SK-N-SH (cell line): ENCODE data around the gene DES. TPM values are rescaled to one million over a fixed set of nuclear protein-coding genes. Genes with fewer than 3 reads are reported as not detected.

ENCODE experiments used
- CTCF ChIA-PET: fragments of 300-600, 350-600 bp; formaldehyde crosslinking; extraction: SDS; loops from one replicate; lab custom pipeline; 2021; lab: Yijun Ruan, JAX
- POLR2A ChIA-PET: fragments of 350-600 bp; sonication (Branson Sonifier 250); formaldehyde crosslinking; extraction: SDS; loops from one replicate; lab custom pipeline; 2020; ENCODE audit warnings: antibody characterized with exemption, inconsistent platforms; lab: Yijun Ruan, JAX
- DNase-seq: peaks from one replicate; pipeline ENCODE4 v3.0.0; 2012
- H2AFZ ChIP-seq: fragments of 200-600 bp; sonication (generic); 2 replicates; pipeline ENCODE4 v1.8.1; 2016; ENCODE audit warnings: antibody characterized with exemption, mild to moderate bottlenecking, low read depth
- H3F3A ChIP-seq: fragments of 200-600 bp; sonication (generic); replicated peaks from 2 replicates; pipeline ENCODE3; 2016; ENCODE audit warnings: antibody characterized with exemption, mild to moderate bottlenecking; ENCODE audit not compliant: insufficient read depth
- H3K27ac ChIP-seq, 2 experiments: fragments of 200-500 bp in 1 of 2; fragments of 200-600 bp in 1 of 2; sonication (Bioruptor generic) in 1 of 2; sonication (generic), shearing (Covaris generic) in 1 of 2; 2 replicates each; pipeline versions ENCODE4 v1.5.1 to v1.6.1; 2014 to 2016; ENCODE audit warnings: low read depth in 2 of 2, inconsistent platforms in 1 of 2, low read length in 1 of 2, mild to moderate bottlenecking in 1 of 2, mixed read lengths in 1 of 2
- H3K27me3 ChIP-seq: fragments of 200-600 bp; sonication (generic), shearing (Covaris generic); 2 replicates; pipeline ENCODE4 v1.6.1; 2016; ENCODE audit warnings: mixed run types; ENCODE audit not compliant: insufficient read depth
- H3K36me3 ChIP-seq, 2 experiments: fragments of 200-500 bp in 1 of 2; fragments of 200-600 bp in 1 of 2; sonication (Bioruptor generic) in 1 of 2; sonication (generic) in 1 of 2; replicated peaks in 1 of 2; 2 replicates each; pipeline versions ENCODE3 to v1.5.1; 2014 to 2016; ENCODE audit warnings: low read length in 1 of 2, mild to moderate bottlenecking in 1 of 2; ENCODE audit not compliant: insufficient read depth in 2 of 2, control insufficient read depth in 1 of 2
- H3K4me1 ChIP-seq, 2 experiments: fragments of 200-500 bp in 1 of 2; fragments of 200-600 bp in 1 of 2; sonication (Bioruptor generic) in 1 of 2; sonication (generic), shearing (Covaris generic) in 1 of 2; 2 replicates each; pipeline versions ENCODE4 v1.5.1 to v1.6.1; 2014 to 2016; ENCODE audit warnings: low read depth in 1 of 2, low read length in 1 of 2, mixed run types in 1 of 2; ENCODE audit not compliant: insufficient read depth in 2 of 2, control insufficient read depth in 1 of 2
- H3K4me2 ChIP-seq: fragments of 200-600 bp; sonication (generic), shearing (Covaris generic); 2 replicates; pipeline ENCODE4 v1.6.1; 2017; ENCODE audit warnings: mixed run types
- H3K4me3 ChIP-seq, 2 experiments: fragments of 200-500 bp in 1 of 2; fragments of 200-600 bp in 1 of 2; sonication (Bioruptor generic) in 1 of 2; sonication (generic), shearing (Covaris generic) in 1 of 2; 2 replicates each; pipeline versions ENCODE4 v1.5.1 to v1.8.1; 2014 to 2016; ENCODE audit warnings: low read depth in 2 of 2, inconsistent platforms in 1 of 2, low read length in 1 of 2, mild to moderate bottlenecking in 1 of 2, mixed read lengths in 1 of 2, moderate library complexity in 1 of 2
- H3K79me2 ChIP-seq: fragments of 200-600 bp; sonication (generic); 2 replicates; pipeline ENCODE4 v1.8.1; 2017; ENCODE audit warnings: mild to moderate bottlenecking; ENCODE audit not compliant: insufficient read depth
- H3K9ac ChIP-seq: fragments of 200-600 bp; sonication (generic); 2 replicates; pipeline ENCODE4 v1.6.1; 2017; ENCODE audit warnings: mixed run types
- H3K9me2 ChIP-seq: fragments of 200-600 bp; sonication (generic); 2 replicates; pipeline ENCODE4 v1.6.1; 2017; ENCODE audit warnings: mixed run types
- H3K9me3 ChIP-seq: fragments of 200-600 bp; sonication (generic); 2 replicates; pipeline ENCODE4 v1.6.1; 2017; ENCODE audit warnings: mixed run types, mild to moderate bottlenecking, moderate library complexity
- H4K20me1 ChIP-seq: fragments of 200-600 bp; sonication (generic); 2 replicates; pipeline ENCODE4 v1.6.1; 2017; ENCODE audit warnings: mild to moderate bottlenecking, mixed run types; ENCODE audit not compliant: insufficient read depth
- ELF1 ChIP-seq: IDR thresholded peaks from 2 replicates; pipeline ENCODE4 v1.4.0; 2012
- EZH2phosphoT487 ChIP-seq: fragments of 200-600 bp; sonication (generic); IDR thresholded peaks from 2 replicates; pipeline ENCODE4 v1.6.1; 2017; ENCODE audit warnings: low read depth, mixed run types, mild to moderate bottlenecking, antibody characterized with exemption, moderate library complexity, borderline replicate concordance
- FOXJ3 ChIP-seq: sonication (generic); formaldehyde crosslinking; IDR thresholded peaks from 2 replicates; pipeline ENCODE4 v1.5.1; 2020; ENCODE audit warnings: mild to moderate bottlenecking, missing genetic modification reagents
- MXI1 ChIP-seq: IDR thresholded peaks from 2 replicates; pipeline ENCODE4 v1.6.1; 2012; ENCODE audit warnings: mild to moderate bottlenecking, low read depth, low read length, improper control_type of control experiment
- NRF1 ChIP-seq: IDR thresholded peaks from 2 replicates; pipeline ENCODE4 v1.6.1; 2012; ENCODE audit warnings: low read depth, mild to moderate bottlenecking, low read length
- POLR2AphosphoS5 ChIP-seq: IDR thresholded peaks from 2 replicates; pipeline ENCODE4 v1.6.1; 2012; ENCODE audit warnings: low read depth, low read length
- RCOR1 ChIP-seq: fragments of 150-350 bp; IDR thresholded peaks from 2 replicates; pipeline ENCODE4 v1.6.1; 2017; ENCODE audit warnings: antibody characterized with exemption, low read length
- SIN3A ChIP-seq: IDR thresholded peaks from 2 replicates; pipeline ENCODE4 v1.6.1; 2012; ENCODE audit warnings: low read depth, mild to moderate bottlenecking, low read length, moderate library complexity, borderline replicate concordance
- WGBS: methylation state at CpG from one replicate; pipeline ENCODE4 v1.1.6; 2017; ENCODE audit warnings: low lambda C conversion rate; 5-methylcytosine and 5-hydroxymethylcytosine counted together
- polyA plus RNA-seq, 3 experiments: library from polyadenylated mRNA; depleted of rRNA; stranded (reverse); fragments of >200 nt; gene quantifications; 2 replicates each; pipeline ENCODE4 v1.2.3, GENCODE V29; 2012
- TF ChIP-seq, protein P1 (sequence below): IDR thresholded peaks from 2 replicates; pipeline ENCODE4 v1.6.1; 2012; ENCODE audit warnings: mild to moderate bottlenecking, low read depth, low read length, moderate library complexity
- TF ChIP-seq, protein P2 (sequence below): IDR thresholded peaks from 2 replicates; pipeline ENCODE4; 2012
- TF ChIP-seq, protein P3 (sequence below): fragments of 200-600 bp; sonication (generic); IDR thresholded peaks from 2 replicates; pipeline ENCODE4 v1.6.1; 2017; ENCODE audit warnings: antibody characterized with exemption, mild to moderate bottlenecking, moderate library complexity
- TF ChIP-seq, protein P4 (sequence below): IDR thresholded peaks from 2 replicates; pipeline ENCODE4 v1.4.0; 2012; ENCODE audit warnings: low read depth
- TF ChIP-seq, protein P5 (sequence below): IDR thresholded peaks from 2 replicates; pipeline ENCODE4 v1.4.0; 2012; ENCODE audit warnings: low read depth, borderline replicate concordance

DES gene
- polyA plus RNA-seq, 1 of the 3 experiments (the other 2 are of a cell fraction), result 0.21 TPM

DNA sequence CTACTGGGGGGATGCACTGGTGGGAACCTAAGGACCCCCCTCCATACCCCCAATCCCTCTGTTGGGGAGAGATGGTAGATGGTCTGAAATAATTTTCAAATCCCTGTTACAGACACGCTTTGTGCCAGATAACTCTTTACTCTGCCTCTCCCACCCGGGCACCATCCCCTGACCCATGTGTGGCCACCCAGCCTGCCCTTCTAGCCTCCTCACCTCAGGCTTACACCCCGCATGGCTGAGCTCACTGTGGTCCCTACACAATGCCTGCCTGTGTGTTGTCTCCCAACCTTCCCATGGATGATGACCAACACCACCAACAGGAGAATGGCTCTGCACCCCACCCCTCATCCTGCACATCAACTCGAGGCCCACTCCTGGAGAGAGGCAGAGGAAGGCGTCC is 31.4 kb downstream of the DES start:
- CTCF ChIA-PET, result interaction anchor here (1.3 to 6.2 kb wide), 5 partner anchors 10 to 80 kb away, joined by 4 to 36 read pairs (median 4); partner anchors contain the start of gene SPEG
- H3K27ac ChIP-seq, result no peak overlapping the region; a peak in 1 of 4 replicates
- no peak overlapping the region for H2AFZ ChIP-seq
- POLR2A ChIA-PET, result no interaction called here
- H3K27me3 ChIP-seq, result no peaks in the 10 kb centered on the region
- peaks cover 20% of the 10 kb centered on the region for H3F3A ChIP-seq
- no peak overlapping the region for H3K4me2 ChIP-seq
- no peaks in the 10 kb centered on the region for H4K20me1 ChIP-seq
- 0 out of 2 replicates have a peak, but pooled peaks cover 7% of the 10 kb centered on the region for H3K79me2 ChIP-seq
- H3K36me3 ChIP-seq, result peaks cover 22 to 39% of the 10 kb centered on the region in 2 experiments
- no peaks in the 10 kb centered on the region for H3K9me2 ChIP-seq
- H3K4me1 ChIP-seq, result peaks cover 48 to 55% of the 10 kb centered on the region in 2 experiments
- WGBS, result 89% methylated on average over 4 of the region's 5 CpGs
- no peak overlapping the region for H3K4me3 ChIP-seq
- TF ChIP-seq SIN3A (no peak), MXI1 (no peak), RCOR1 (no peak), ELF1 (no peak), POLR2AphosphoS5 (no peak), EZH2phosphoT487 (no peak), FOXJ3 (CRISPR knock-in tag) (no peak), NRF1 (no peak)
- TF ChIP-seq, protein P1, sequence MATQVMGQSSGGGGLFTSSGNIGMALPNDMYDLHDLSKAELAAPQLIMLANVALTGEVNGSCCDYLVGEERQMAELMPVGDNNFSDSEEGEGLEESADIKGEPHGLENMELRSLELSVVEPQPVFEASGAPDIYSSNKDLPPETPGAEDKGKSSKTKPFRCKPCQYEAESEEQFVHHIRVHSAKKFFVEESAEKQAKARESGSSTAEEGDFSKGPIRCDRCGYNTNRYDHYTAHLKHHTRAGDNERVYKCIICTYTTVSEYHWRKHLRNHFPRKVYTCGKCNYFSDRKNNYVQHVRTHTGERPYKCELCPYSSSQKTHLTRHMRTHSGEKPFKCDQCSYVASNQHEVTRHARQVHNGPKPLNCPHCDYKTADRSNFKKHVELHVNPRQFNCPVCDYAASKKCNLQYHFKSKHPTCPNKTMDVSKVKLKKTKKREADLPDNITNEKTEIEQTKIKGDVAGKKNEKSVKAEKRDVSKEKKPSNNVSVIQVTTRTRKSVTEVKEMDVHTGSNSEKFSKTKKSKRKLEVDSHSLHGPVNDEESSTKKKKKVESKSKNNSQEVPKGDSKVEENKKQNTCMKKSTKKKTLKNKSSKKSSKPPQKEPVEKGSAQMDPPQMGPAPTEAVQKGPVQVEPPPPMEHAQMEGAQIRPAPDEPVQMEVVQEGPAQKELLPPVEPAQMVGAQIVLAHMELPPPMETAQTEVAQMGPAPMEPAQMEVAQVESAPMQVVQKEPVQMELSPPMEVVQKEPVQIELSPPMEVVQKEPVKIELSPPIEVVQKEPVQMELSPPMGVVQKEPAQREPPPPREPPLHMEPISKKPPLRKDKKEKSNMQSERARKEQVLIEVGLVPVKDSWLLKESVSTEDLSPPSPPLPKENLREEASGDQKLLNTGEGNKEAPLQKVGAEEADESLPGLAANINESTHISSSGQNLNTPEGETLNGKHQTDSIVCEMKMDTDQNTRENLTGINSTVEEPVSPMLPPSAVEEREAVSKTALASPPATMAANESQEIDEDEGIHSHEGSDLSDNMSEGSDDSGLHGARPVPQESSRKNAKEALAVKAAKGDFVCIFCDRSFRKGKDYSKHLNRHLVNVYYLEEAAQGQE, result no peak
- TF ChIP-seq, protein P2, sequence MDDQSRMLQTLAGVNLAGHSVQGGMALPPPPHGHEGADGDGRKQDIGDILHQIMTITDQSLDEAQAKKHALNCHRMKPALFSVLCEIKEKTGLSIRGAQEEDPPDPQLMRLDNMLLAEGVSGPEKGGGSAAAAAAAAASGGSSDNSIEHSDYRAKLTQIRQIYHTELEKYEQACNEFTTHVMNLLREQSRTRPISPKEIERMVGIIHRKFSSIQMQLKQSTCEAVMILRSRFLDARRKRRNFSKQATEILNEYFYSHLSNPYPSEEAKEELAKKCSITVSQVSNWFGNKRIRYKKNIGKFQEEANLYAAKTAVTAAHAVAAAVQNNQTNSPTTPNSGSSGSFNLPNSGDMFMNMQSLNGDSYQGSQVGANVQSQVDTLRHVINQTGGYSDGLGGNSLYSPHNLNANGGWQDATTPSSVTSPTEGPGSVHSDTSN, result no peak
- TF ChIP-seq, protein P3, sequence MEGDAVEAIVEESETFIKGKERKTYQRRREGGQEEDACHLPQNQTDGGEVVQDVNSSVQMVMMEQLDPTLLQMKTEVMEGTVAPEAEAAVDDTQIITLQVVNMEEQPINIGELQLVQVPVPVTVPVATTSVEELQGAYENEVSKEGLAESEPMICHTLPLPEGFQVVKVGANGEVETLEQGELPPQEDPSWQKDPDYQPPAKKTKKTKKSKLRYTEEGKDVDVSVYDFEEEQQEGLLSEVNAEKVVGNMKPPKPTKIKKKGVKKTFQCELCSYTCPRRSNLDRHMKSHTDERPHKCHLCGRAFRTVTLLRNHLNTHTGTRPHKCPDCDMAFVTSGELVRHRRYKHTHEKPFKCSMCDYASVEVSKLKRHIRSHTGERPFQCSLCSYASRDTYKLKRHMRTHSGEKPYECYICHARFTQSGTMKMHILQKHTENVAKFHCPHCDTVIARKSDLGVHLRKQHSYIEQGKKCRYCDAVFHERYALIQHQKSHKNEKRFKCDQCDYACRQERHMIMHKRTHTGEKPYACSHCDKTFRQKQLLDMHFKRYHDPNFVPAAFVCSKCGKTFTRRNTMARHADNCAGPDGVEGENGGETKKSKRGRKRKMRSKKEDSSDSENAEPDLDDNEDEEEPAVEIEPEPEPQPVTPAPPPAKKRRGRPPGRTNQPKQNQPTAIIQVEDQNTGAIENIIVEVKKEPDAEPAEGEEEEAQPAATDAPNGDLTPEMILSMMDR, result no peak
- TF ChIP-seq, protein P4, sequence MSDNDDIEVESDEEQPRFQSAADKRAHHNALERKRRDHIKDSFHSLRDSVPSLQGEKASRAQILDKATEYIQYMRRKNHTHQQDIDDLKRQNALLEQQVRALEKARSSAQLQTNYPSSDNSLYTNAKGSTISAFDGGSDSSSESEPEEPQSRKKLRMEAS, result no peak
- TF ChIP-seq, protein P5, sequence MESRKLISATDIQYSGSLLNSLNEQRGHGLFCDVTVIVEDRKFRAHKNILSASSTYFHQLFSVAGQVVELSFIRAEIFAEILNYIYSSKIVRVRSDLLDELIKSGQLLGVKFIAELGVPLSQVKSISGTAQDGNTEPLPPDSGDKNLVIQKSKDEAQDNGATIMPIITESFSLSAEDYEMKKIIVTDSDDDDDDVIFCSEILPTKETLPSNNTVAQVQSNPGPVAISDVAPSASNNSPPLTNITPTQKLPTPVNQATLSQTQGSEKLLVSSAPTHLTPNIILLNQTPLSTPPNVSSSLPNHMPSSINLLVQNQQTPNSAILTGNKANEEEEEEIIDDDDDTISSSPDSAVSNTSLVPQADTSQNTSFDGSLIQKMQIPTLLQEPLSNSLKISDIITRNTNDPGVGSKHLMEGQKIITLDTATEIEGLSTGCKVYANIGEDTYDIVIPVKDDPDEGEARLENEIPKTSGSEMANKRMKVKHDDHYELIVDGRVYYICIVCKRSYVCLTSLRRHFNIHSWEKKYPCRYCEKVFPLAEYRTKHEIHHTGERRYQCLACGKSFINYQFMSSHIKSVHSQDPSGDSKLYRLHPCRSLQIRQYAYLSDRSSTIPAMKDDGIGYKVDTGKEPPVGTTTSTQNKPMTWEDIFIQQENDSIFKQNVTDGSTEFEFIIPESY, result no peak
- DNase-seq, result no peak
- no peak overlapping the region for H3K9ac ChIP-seq
- H3K9me3 ChIP-seq, result no peaks in the 10 kb centered on the region
